ENCODE results near the gene TOR4A.

Gene TOR4A

GRCh38 chr9:137245450-137246421 lies 31.8 kb upstream of the TOR4A start:
- no peaks in the 10 kb centered on the region for H3K9me3 ChIP-seq (ENCODE audit: control insufficient read depth, low read length)
- H3K36me3 ChIP-seq (ENCODE audit: control insufficient read depth, insufficient read depth, low read length) = peaks cover 22% of the 10 kb centered on the region
- H3K4me3 ChIP-seq (ENCODE audit: insufficient read depth, low read depth, low read length, poor library complexity, severe bottlenecking) = no peak overlapping the region
- H3K4me1 ChIP-seq (ENCODE audit: control insufficient read depth, insufficient read depth, low read length, poor library complexity, severe bottlenecking) = peaks cover 15% of the 10 kb centered on the region
- H3K27ac ChIP-seq (ENCODE audit: insufficient read depth, low read length, poor library complexity, severe bottlenecking) = no peak overlapping the region
- H3K27me3 ChIP-seq (replicated peaks; ENCODE audit: control insufficient read depth, insufficient read depth, low read length, poor library complexity, severe bottlenecking) = no peaks in the 10 kb centered on the region
- DNase-seq = no peak

GRCh38 chr9:137247135-137247915 lies 30.2 kb upstream of the TOR4A start:
- H3K4me3 ChIP-seq (ENCODE audit: insufficient read depth, low read depth, low read length, poor library complexity, severe bottlenecking) = no peak overlapping the region
- no peaks in the 10 kb centered on the region for H3K9me3 ChIP-seq (ENCODE audit: control insufficient read depth, low read length)
- H3K27me3 ChIP-seq (replicated peaks; ENCODE audit: control insufficient read depth, insufficient read depth, low read length, poor library complexity, severe bottlenecking) = no peaks in the 10 kb centered on the region
- no peak for DNase-seq
- H3K36me3 ChIP-seq (ENCODE audit: control insufficient read depth, insufficient read depth, low read length) = peaks cover 17% of the 10 kb centered on the region
- H3K4me1 ChIP-seq (ENCODE audit: control insufficient read depth, insufficient read depth, low read length, poor library complexity, severe bottlenecking) = peaks cover 7% of the 10 kb centered on the region
- H3K27ac ChIP-seq (ENCODE audit: insufficient read depth, low read length, poor library complexity, severe bottlenecking) = no peak overlapping the region

- Histone ChIP-seq H3K9me3 (ENCODE audit: control insufficient read depth, low read length) (no peaks in the 10 kb centered on the region), H3K27ac (ENCODE audit: insufficient read depth, low read length, poor library complexity, severe bottlenecking) (no peak overlapping the region)
These were observed 29.7 kb upstream of the TOR4A start for GRCh38 chr9:137247916-137248175.

GRCh38 chr9:137250329-137251193 lies 27.0 kb upstream of the TOR4A start:
- DNase-seq = no peak
- H3K36me3 ChIP-seq (ENCODE audit: control insufficient read depth, insufficient read depth, low read length) = no peaks in the 10 kb centered on the region
- no peaks in the 10 kb centered on the region for H3K9me3 ChIP-seq (ENCODE audit: control insufficient read depth, low read length)
- no peaks in the 10 kb centered on the region for H3K27me3 ChIP-seq (replicated peaks; ENCODE audit: control insufficient read depth, insufficient read depth, low read length, poor library complexity, severe bottlenecking)
- no peak overlapping the region for H3K4me3 ChIP-seq (ENCODE audit: insufficient read depth, low read depth, low read length, poor library complexity, severe bottlenecking)
- peaks cover 8% of the 10 kb centered on the region for H3K4me1 ChIP-seq (ENCODE audit: control insufficient read depth, insufficient read depth, low read length, poor library complexity, severe bottlenecking)
- no peak overlapping the region for H3K27ac ChIP-seq (ENCODE audit: insufficient read depth, low read length, poor library complexity, severe bottlenecking)

More at GRCh38 chr9:137247916-137248175, 29.7 kb upstream of the TOR4A start:
- DNase-seq = no peak
- peaks cover 12% of the 10 kb centered on the region for H3K36me3 ChIP-seq (ENCODE audit: control insufficient read depth, insufficient read depth, low read length)
- no peak overlapping the region for H3K4me3 ChIP-seq (ENCODE audit: insufficient read depth, low read depth, low read length, poor library complexity, severe bottlenecking)
- no peaks in the 10 kb centered on the region for H3K27me3 ChIP-seq (replicated peaks; ENCODE audit: control insufficient read depth, insufficient read depth, low read length, poor library complexity, severe bottlenecking)
- peaks cover 2% of the 10 kb centered on the region for H3K4me1 ChIP-seq (ENCODE audit: control insufficient read depth, insufficient read depth, low read length, poor library complexity, severe bottlenecking)

- H3K4me1 ChIP-seq (ENCODE audit: control insufficient read depth, insufficient read depth, low read length, poor library complexity, severe bottlenecking) = peaks cover 13% of the 10 kb centered on the region
- no peaks in the 10 kb centered on the region for H3K27me3 ChIP-seq (replicated peaks; ENCODE audit: control insufficient read depth, insufficient read depth, low read length, poor library complexity, severe bottlenecking)
- no peaks in the 10 kb centered on the region for H3K9me3 ChIP-seq (ENCODE audit: control insufficient read depth, low read length)
- H3K36me3 ChIP-seq (ENCODE audit: control insufficient read depth, insufficient read depth, low read length) = no peaks in the 10 kb centered on the region
- H3K27ac ChIP-seq (ENCODE audit: insufficient read depth, low read length, poor library complexity, severe bottlenecking) = no peak within 1 kb of the TSS
- no peak for DNase-seq
- no peak within 1 kb of the TSS for H3K4me3 ChIP-seq (ENCODE audit: insufficient read depth, low read depth, low read length, poor library complexity, severe bottlenecking)
These were observed 26.4 kb upstream of the TOR4A start, which contains the start of gene STPG3 for GRCh38 chr9:137251194-137251461. Gene STPG3 (plus strand): TSS chr9:137251286. CDS start chr9:137251287, 1 bp downstream.

GRCh38 chr9:137251490-137252268 lies 25.8 kb upstream of the TOR4A start:
- Histone ChIP-seq H3K4me3 (ENCODE audit: insufficient read depth, low read depth, low read length, poor library complexity, severe bottlenecking) (no peak overlapping the region), H3K36me3 (ENCODE audit: control insufficient read depth, insufficient read depth, low read length) (peaks cover 2% of the 10 kb centered on the region), H3K4me1 (ENCODE audit: control insufficient read depth, insufficient read depth, low read length, poor library complexity, severe bottlenecking) (peaks cover 19% of the 10 kb centered on the region), H3K27me3 (replicated peaks; ENCODE audit: control insufficient read depth, insufficient read depth, low read length, poor library complexity, severe bottlenecking) (no peaks in the 10 kb centered on the region), H3K27ac (ENCODE audit: insufficient read depth, low read length, poor library complexity, severe bottlenecking) (no peak overlapping the region), H3K9me3 (ENCODE audit: control insufficient read depth, low read length) (no peaks in the 10 kb centered on the region)
- no peak for DNase-seq

- no peaks in the 10 kb centered on the region for H3K27me3 ChIP-seq (replicated peaks; ENCODE audit: control insufficient read depth, insufficient read depth, low read length, poor library complexity, severe bottlenecking)
- no peak overlapping the region for H3K4me3 ChIP-seq (ENCODE audit: insufficient read depth, low read depth, low read length, poor library complexity, severe bottlenecking)
- DNase-seq = no peak
- H3K9me3 ChIP-seq (ENCODE audit: control insufficient read depth, low read length) = no peaks in the 10 kb centered on the region
- H3K4me1 ChIP-seq (ENCODE audit: control insufficient read depth, insufficient read depth, low read length, poor library complexity, severe bottlenecking) = peaks cover 21% of the 10 kb centered on the region
- H3K36me3 ChIP-seq (ENCODE audit: control insufficient read depth, insufficient read depth, low read length) = peaks cover 5% of the 10 kb centered on the region
- no peak overlapping the region for H3K27ac ChIP-seq (ENCODE audit: insufficient read depth, low read length, poor library complexity, severe bottlenecking)
These were observed 24.7 kb upstream of the TOR4A start for GRCh38 chr9:137252555-137253506.

- peaks cover 21% of the 10 kb centered on the region for H3K4me1 ChIP-seq (ENCODE audit: control insufficient read depth, insufficient read depth, low read length, poor library complexity, severe bottlenecking)
These were observed 23.6 kb upstream of the TOR4A start for GRCh38 chr9:137253717-137254623.

More at GRCh38 chr9:137253717-137254623, 23.6 kb upstream of the TOR4A start:
- H3K9me3 ChIP-seq (ENCODE audit: control insufficient read depth, low read length) = no peaks in the 10 kb centered on the region
- H3K4me3 ChIP-seq (ENCODE audit: insufficient read depth, low read depth, low read length, poor library complexity, severe bottlenecking) = peak overlapping the region; percentile 85
- no peak for DNase-seq
- no peaks in the 10 kb centered on the region for H3K27me3 ChIP-seq (replicated peaks; ENCODE audit: control insufficient read depth, insufficient read depth, low read length, poor library complexity, severe bottlenecking)
- H3K36me3 ChIP-seq (ENCODE audit: control insufficient read depth, insufficient read depth, low read length) = peaks cover 8% of the 10 kb centered on the region
- H3K27ac ChIP-seq (ENCODE audit: insufficient read depth, low read length, poor library complexity, severe bottlenecking) = no peak overlapping the region

All from effector memory CD4-positive, alpha-beta T cell (primary cell).